Omental fat pad (tissue), 4 donors: ENCODE data around the gene ARHGAP9. TPM values are rescaled to one million over a fixed set of nuclear protein-coding genes. Genes with fewer than 3 reads are reported as not detected.

Source experiments
- ATAC-seq: fragments of 150-250 bp; one replicate; pipeline ENCODE4 v1.9.1; 2016; ENCODE audit warnings: mild to moderate bottlenecking, moderate library complexity; ENCODE audit not compliant: low FRiP score
- DNase-seq: peaks from one replicate; pipeline ENCODE4 v3.0.0-alpha.2; 2019; ENCODE audit warnings: low spot score
- CTCF ChIP-seq, 3 donors: fragments of 450-650 bp; IDR thresholded peaks; one replicate each; pipeline ENCODE4 v1.5.1; 2016 to 2017; ENCODE audit warnings: antibody characterized with exemption in 3 of 3, mild to moderate bottlenecking in 3 of 3, moderate library complexity in 2 of 3
- total RNA-seq, 4 donors: library from RNA; depleted of rRNA; stranded (reverse); fragments of >200 nt; gene quantifications; one replicate each; pipeline ENCODE4 v1.1.0, GENCODE V29; 2016

Gene ARHGAP9
- 10 to 100 TPM; 13.8 to 85.6 (median 29.8) TPM for total RNA-seq

DNA sequence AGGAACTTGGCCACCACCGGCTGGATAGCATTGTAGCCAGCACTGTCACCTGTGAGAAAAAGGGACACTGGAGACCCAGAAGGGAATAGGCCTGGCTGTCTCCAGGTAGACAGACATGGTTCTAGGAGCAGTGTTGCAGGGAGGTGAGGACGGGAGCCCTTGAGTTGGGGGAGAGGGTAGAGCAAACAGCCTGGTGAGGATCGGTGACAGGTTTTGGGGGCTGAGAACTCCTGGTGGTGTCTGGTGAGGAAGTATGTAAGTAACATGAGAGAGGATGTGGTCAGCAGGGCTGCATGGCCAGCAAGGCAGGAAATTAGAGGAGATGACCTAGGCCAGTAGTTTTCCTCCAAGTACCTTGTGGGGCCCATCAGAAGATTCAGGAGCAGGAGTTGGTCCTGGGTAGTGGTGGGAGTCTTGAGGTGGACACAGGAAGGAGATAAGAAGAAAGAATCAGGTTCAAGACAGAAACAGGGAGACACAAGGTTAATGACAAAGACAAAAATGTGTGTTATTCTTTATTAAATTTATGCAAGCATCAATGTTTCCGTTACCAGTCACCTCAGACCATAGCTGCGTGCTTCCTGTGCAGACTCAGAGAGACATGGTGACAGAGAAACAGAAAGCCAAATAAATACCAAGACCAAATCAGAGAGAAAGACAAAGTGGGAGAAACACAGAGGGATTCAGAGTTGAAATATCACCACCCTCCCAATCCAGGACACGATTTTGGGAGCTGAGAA, at the start of gene ARHGAP9:
ARHGAP9 (minus strand) TSS at position 491 of the 740 bp plus-strand sequence; CDS start at position 31, 460 bp downstream.
- no peak for DNase-seq
- no peak for ATAC-seq
- no peak for TF ChIP-seq CTCF (IDR thresholded peaks at IDR 0.05)

DNA sequence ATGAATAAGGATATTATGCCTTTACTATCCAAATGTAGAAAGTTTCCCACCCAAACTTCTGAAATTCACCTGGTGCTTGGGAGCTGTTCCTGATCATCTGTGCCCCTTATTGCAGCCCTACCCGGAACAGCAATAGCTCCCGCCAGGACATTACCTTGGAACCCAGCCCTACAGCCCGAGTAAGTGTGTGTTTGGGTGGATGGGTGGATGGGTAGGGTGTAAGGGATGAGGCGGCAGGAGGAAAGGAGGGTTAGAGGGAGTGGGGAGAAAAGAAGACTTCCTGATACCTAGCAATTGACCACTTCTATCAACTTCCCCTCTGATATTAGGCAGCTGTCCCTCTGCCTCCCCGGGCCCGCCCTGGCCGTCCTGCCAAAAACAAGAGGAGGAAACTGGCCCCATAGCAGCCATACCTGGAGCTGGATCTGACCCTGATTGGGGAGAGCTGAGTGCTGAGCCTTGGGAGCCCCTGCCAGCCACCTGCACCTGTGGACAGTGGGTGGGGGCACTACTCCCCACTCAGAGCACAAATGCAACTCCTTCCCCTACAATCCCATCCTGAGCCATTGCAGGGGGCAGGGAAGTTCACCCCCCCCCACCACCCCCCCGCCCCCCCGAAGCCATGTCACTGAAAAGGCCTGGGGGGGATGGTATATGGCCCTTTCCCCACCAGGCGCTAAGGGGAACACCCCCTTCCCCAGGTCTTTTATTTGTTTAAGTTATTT, 49.3 kb upstream of the ARHGAP9 start:
- DNase-seq (no peak), ATAC-seq (no peak)
- TF ChIP-seq CTCF (IDR thresholded peaks at IDR 0.05): no peak

GRCh38 chr12:57528176-57528575, 48.5 kb upstream of the ARHGAP9 start:
- ATAC-seq: no peak

GRCh38 chr12:57527184-57527583, 47.5 kb upstream of the ARHGAP9 start:
- ATAC-seq: no peak
- DNase-seq: no peak
- no peak for TF ChIP-seq CTCF (IDR thresholded peaks at IDR 0.05)

More at GRCh38 chr12:57528176-57528575, 48.5 kb upstream of the ARHGAP9 start:
- no peak for TF ChIP-seq CTCF (IDR thresholded peaks at IDR 0.05)
- no peak for DNase-seq

GRCh38 chr12:57526477-57527126, 46.9 kb upstream of the ARHGAP9 start:
- DNase-seq (no peak), ATAC-seq (no peak)
- no peak for TF ChIP-seq CTCF (IDR thresholded peaks at IDR 0.05)

- DNase-seq (no peak), ATAC-seq (no peak)
- no peak for TF ChIP-seq CTCF (IDR thresholded peaks at IDR 0.05)
Observed at GRCh38 chr12:57525615-57526383, 46.1 kb upstream of the ARHGAP9 start.
